SIG-M5 (cell line): ENCODE data around the gene TMEM82.

Source experiments
- DNase-seq: peaks from one replicate; lab custom pipeline; 2025; lab: John Stamatoyannopoulos, UW

TMEM82 gene

DNA sequence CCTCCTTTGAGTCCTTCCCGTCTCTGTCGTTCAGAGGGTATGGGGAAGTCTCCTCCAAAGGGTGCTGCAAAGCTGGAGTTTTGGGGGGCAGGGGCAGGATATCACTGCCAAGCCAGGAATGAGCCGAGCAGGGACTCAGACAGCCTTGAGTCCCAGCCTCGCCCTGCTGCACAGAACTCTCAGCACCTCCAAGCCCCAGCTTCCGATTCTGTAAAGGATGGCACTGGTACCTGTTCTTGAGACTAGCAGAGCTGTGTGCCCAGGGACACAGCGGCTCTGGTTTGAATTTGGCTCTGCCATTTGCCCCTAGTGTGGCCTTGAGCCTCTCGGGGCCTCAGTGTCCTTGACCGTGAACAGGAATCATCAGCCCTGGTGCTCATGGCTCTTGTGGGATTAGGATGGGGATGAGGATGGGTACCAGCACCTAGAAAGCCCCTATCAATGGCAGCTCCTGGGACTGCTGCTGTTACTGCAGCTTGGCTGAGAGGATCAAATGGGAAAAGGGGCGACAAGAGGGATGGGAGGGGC is 14.8 kb downstream of the TMEM82 start:
- no peak for DNase-seq

DNA sequence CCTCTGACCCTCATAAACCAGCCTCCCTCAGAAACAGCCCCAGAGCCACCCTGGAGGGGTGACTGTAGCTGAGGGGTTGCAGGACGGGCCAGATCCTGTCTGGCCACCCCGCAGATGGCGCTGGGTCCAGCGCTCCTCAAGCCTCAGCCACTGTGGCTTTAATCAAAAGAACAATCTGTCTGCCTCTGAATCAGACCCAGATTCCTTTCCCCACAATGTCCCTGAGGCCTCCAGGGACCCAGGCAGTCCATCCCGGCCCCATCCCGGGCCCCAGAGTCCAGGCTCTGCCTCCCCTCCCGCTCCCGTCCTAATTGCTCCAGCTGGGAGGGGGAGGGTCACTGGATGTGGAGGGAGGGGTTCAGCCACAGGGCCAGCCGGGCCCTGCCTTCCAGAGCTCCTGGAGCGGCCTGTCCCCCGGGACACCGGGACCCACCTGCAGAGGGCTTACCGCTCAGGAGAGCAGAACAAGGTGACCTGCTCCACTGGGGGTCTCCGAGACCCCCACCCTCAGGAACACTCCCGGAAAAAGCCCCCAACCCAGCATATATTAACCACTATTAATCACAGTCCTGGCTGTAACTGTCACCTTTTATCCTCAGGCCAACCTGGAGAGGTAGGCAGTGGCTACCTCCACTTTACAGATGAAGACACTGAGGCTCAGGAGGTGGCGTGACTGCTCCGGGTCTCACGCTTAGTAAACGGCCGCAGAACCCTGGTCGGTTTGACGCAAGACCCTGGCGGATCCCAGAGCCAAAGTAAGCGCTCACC is 15.5 kb downstream of the TMEM82 start:
- no peak for DNase-seq

DNA sequence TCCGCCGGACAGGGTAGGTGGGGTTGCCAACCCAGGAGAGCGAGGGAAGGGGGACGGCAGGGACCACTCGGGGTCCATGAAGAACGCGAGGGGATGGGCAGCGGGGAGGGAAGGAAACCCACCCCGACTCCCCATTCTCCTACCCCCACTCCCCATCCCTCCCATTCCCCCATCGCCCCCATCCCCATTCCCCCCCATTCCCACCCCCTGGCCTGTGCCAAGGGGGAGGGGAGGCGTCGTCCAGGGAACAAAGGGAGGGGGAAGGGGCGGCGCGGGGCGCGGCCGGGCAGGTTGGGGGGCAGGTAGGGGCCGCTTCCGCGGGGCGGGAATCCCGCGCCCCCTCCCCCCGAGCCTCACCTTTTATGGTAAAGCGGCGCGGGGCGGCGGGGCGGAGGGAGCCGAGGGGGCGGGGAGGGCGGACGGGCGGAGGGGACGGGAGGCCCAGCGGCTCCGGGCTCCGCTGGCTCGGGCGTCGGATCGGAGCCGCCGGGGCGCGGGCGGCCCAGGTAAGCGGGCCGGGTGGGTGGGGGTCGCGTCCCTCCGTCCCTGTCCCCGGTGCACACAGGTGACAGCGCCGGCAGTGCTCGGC is 16.1 kb downstream of the TMEM82 start, which contains the start of gene FBLIM1:
Gene FBLIM1 (plus strand): TSS at position 453 of the 589 bp plus-strand sequence. CDS start 6,189 bp downstream, outside the sequence.
- DNase-seq = no peak

DNA sequence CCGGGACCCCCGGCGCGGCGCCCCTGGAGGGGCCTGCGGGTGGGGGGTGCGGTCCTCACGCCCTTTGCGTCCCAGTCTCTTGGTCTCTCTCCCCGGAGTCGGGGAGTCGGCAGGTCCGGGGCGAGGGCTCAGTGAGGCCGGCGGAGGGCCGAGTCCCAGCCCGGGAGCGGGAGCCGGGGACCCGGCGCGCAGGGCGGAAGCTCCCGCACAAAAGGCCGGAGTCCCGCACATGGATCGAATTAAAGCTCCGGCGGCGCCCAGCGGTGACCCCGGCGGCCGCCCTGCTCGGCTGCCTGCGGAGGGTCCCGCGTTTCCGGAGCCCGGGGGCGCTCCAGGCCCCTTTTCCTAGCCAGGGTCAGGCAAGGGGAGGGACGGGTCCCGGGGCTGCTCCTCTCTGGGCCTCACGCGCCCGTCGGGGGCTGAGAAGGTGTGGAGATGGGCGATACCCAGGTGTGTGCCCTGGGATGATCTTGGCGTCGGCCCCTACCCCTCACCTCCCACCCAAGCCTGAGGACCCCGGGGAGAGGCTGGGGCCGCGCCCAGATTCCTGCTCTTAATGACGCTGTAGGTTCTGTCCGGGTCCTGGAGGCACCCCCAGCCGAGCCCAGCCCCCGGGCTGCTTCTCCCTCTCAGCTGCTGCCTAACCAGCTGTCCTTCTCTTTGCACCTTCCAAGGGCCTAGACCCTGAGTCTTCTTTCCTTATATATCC is 16.8 kb downstream of the TMEM82 start:
- DNase-seq = no peak

DNA sequence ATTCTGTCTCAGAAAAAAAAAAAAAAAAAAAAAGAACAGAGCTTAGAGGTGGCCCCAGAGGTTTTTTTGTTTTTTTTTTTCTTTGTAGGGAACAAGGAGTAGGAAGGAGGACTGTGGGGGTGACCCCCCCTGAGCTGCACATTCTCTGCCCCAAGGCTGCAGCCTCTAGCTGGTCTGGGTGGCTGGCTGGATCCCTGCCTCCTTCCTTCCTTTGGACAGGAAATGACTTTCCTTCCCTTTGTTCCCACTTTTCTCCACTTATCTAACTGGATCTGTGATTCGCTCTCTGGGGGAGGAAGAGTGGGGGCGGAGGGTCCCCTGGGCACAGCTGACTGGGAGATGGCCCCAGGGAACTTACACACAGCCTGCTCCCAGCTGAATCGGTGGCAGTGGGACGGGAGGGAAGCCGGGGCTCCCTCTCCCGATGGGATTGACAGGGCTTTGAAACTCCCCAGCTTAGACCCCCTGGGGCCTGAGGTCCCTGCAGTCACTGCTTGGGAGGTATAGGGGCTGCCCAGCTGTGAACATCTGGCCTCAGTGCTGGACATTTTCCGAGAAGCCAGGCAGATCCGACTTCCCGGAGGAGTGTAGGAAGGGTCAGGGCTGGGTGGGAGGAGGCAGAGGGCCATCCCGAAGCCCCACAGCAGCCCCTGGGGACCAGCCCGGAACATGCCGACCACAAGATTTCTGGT is 18.4 kb downstream of the TMEM82 start:
- no peak for DNase-seq

DNA sequence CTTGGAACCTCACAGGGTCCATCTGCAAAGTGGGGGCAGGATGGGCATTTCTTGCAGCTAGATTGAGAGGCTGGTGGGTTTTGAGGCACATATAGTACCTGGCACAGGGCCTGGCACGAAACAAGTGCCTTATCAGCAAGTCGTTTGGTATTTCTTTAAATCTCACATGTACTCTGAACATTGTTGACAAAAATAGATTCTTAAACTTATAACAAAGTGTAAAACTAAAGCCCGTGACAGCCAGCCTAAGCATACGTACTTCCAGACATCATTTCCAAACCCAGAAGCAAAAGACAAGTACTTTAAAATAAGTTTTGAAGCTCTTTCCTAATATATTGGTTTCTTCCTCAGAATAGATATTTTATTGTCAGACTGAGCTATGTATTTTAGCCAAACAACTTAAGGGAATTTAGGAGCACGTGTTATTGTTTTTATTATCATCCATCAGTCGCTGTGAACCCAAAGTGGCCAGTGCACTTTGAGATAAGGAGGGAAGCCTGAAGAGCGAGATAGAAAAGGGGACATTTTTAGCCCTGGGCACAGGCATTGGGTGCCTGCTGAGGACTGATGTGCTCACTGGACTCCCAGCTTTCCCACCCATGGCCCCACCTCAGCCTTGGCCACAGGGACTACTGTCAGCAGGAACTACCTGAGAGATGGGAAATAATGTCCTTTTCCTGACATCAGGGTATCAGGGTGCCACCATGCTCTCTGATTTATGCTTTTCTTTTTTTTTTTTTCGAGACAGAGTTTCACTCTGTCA is 19.2 kb downstream of the TMEM82 start:
- DNase-seq = no peak

DNA sequence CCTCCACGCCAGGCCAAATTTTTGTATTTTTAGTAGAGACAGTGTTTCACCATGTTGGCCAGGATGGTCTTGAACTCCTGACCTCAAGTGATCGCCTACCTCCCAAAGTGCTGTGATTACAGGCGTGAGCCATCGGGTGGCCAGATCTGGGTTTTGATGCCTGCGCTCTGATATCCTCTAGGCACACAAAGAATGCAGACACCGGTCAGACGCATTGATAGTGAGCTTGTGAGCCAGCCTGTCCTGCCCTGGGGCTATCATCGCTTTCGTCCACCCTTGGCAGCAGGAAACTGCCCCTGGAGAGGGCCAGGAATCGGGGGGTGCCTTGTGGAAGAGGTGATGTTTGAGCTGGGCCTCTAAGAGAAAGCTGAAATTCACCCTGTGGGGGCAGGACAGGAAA is 20.2 kb downstream of the TMEM82 start:
- DNase-seq = no peak

DNA sequence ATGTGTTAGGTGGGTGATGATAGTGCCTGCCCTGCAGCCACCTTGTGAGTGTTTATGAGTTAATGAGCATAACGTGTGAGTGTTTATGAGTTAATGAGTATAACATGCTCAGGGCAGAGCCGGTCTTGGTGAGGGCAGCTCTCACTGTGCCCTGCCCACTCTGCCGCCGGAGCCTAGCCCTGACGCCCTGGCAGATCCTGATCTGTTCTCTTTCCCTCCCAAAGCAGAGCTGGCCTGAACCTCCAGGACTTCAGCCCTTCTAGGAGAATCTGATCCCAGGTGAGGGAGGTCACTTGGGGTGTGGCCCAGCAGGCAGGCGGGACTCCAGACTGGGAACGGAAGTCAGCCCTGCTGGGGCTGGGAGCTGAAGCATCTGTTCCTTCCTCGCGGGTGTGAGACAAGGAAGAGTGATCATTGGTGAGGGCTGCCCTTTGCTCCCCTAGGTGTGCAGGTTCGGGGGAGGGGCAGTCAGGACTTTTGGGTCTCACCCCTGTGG is 22.0 kb downstream of the TMEM82 start:
- DNase-seq = no peak

DNA sequence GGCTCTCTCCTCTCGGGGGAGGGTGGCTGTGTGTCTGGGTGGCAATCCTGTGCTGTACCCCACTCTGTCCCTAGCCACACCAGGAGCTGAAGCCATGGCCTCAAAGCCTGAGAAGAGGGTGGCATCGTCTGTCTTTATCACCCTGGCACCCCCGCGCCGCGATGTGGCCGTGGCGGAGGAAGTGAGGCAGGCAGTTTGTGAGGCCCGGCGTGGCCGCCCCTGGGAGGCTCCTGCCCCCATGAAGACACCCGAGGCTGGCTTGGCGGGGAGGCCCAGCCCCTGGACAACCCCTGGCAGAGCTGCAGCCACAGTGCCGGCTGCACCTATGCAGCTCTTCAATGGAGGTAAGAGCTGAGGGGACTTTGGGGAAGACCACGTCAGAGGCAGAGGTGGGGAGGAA is 22.6 kb downstream of the TMEM82 start:
- DNase-seq = no peak

DNA sequence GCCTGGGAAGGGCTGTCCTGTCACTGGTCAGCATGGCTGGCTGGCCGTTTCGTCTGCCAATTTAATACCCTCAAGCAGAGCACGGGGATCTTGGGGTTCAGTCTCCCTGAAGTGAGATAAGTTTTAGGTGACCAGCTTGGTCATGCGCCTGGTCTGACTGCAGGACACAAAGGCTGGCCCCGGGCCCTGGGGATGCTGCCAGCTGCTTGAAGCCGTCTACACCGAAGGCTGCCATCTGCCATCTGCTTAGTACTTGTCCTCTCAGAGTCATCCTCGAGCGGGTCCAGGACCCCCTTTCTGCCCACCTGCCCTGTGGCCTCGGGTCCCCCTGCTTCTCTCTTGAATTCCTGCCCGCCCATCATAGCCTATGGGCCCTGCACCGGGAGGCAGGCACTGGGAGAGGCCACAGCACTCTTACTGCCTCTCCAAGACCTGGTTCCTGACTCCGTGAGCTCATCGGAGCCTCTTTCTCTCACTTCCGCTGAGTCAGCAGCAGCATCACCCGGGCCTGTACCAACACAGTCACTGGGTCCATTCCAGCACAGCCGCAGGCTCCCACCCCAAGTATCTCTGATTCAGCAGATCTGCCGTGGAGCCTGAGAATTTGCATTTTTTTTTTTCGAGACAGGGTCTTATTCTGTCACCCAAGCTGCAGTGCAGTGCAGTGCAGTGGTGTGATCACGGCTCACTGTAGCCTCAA is 23.3 kb downstream of the TMEM82 start:
- DNase-seq = no peak

DNA sequence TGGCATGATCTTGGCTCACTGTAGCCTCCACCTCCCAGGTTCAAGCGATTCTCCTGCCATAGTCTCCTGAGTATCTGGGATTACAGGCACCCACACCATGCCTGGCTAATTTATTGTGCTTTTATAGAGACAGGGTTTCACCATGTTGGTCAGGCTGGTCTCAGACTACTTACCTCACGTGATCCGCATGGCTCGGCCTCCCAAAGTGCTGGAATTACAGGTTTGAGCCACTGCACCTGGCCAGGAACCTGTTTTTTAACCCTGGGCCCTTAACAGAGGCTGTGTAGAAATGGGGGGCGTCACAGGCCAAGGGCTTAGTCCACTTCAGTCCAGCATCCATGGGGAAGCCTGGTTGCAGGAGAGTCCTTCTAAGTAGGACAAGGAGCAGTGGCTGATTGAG is 25.6 kb downstream of the TMEM82 start:
- DNase-seq = no peak

DNA sequence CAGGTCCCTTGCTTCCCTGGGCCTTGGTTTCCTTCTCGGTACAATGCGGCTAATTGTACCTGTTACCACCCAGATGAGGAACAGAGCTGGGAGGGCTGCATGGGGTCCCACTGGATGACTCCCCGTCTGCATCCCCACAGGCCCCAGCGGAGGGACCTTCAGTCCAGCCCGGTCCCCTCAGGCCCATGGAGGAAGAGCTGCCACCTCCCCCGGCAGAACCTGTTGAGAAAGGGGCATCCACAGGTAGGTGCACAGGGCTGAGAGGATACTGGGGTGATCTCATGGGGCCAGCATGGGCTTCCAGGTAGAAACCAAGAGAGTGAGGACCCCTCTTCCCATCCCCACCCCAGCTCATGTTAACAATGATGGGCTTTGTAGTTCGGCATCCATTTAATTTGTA is 26.1 kb downstream of the TMEM82 start:
- no peak for DNase-seq

DNA sequence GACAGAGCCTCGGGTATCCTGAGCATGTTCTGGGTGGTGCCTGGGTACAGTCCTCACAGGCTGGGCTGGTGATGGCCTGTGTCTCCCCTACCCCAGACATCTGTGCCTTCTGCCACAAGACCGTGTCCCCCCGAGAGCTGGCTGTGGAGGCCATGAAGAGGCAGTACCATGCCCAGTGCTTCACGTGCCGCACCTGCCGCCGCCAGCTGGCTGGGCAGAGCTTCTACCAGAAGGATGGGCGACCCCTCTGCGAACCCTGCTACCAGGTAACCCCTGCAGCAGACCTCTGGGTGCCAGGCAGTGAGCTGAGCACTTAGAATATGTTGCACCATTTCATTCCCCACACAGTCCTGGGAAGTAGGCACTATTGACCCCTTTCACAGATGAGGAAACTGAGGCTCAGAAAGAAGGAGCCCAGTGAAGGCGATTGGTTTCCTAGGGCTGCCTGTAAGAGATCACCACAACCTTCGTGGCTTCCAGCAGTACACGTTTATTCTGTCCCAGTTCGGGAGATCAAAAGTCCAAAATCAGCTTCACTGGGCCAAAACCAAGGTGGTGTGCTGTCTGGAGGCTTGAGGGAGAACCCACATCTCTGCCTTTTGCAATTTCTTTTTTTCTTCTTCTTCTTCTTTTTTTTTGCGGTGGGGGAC is 28.1 kb downstream of the TMEM82 start:
- no peak for DNase-seq

DNA sequence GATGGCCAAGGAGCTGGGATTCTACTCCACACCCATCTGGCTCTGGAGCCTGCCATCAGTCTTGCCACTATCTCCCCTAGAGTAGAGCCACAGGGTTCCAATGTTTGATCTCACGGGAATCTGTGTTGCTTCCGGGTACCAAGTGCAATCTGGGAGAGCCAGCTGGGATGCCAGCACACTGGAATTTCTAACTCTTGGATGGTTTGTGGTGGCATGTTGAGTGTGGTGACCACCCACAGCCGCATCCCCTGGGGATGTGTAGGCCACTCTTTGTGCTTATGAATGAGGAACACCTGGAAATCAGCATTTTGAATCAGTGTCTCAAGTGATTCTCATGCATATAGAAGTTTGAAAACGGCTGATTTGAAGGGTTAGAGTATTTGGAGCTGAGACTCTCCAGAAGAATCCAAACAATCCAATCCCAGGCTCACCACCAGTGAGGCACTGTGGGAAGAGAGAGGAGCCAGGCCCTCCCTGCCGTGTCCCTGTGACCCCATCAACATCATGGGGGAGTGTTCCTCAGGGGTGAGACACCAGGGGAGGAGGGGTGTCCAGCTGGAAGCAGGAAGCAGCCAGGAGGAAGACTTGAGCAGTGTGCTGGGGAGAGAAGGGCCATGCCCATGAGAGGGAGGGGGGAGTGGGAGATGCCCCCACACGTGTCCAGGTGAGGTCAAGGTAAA is 29.7 kb downstream of the TMEM82 start:
- DNase-seq = no peak

DNA sequence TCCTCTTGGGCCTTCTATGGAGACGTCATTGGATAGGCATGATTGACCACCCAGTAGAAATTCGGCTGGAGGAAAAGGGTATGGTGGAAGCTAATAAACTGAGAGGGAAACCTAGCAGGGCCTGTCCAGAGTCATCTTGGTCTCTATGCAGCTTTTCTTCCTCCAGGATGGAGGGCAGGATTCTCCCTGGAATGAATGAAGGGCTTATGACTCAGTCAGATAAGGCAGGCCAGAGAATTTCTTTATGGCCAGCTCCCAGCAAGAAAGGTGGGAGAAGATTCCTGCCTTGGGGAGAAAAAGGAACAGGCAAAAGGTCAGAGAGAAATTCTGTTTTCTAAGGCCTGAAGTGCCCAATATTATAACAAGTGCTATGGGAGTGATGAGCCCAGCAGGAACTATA is 33.4 kb downstream of the TMEM82 start:
- DNase-seq = no peak

DNA sequence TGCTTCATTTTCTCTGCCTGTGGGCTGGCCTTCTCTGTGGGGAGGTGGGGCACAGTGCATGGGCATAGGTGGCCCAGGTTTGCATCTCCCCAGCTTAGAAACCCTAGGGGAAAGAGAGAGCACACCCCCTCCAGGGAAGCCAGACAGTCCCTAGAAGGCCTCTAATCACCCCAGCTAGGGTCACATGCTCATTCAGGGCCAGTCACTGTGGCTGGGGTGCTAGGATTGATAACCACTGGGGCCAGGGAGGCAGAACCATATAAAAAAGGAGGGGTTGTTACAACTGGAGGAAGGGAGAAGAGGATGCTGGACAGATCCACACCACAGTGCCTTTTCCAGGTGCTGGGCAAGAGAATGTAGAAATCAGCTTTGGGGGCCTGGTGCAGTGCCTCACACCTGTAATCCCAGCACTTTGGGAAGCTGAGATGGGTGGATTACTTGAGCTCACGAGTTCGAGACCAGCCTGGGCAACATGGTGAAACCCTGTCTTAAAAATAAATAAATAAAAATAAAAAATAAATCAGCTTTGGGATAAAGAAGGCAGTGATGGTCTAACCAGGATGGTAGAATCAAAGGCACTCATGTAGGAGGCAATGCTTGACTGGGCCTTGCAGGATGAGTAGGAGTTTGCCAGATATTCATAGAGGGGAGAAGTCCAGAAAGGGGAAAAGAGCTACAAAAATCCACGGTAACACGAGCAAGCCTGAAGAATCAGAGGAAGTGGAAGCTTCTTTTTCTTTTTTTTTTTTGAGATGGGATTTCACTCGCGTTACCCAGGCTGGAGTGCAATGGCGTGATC is 35.8 kb downstream of the TMEM82 start:
- no peak for DNase-seq

DNA sequence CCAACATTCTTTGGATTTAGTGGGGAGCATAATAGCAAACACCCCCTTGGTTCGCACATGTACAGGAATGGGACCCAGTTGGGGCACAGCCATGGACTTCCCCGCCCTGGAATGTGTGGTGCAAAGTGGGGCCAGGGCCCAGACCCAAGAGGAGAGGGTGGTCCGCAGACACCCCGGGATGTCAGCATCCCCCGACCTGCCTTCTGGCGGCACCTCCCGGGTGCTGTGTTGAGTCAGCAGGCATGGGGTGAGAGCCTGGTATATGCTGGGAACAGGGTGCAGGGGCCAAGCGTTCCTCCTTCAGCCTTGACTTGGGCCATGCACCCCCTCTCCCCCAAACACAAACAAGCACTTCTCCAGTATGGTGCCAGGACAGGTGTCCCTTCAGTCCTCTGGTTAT is 43.4 kb downstream of the TMEM82 start:
- no peak for DNase-seq

DNA sequence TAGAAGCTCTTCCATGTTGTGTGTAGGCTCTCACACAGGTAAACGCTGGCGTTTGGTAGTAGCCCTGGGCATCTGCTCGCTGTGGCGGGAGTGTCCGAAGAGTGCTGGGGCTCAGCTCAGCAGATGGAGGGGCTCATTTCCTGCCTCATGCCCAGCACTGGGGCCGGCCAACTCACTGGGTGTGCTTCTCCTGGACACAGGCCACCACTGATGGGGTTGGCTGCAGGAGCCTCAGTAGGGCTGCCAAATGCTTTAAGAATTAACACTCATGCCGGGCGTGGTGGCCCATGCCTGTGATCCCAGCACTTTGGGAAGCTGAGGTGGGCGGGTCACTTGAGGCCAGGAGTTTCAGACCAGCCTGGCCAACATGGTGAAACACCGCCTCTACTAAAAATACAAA is 44.3 kb downstream of the TMEM82 start:
- DNase-seq = no peak
